ENCODE results near the gene CLCN7. TPM values are rescaled to one million over a fixed set of nuclear protein-coding genes. Genes with fewer than 3 reads are reported as not detected.
A peak's percentile ranks its signal among the peaks of the same experiment; 100 is the strongest.

The CLCN7 gene
- polyA plus RNA-seq, 2 donors = 18.7 to 33.1 TPM

DNA sequence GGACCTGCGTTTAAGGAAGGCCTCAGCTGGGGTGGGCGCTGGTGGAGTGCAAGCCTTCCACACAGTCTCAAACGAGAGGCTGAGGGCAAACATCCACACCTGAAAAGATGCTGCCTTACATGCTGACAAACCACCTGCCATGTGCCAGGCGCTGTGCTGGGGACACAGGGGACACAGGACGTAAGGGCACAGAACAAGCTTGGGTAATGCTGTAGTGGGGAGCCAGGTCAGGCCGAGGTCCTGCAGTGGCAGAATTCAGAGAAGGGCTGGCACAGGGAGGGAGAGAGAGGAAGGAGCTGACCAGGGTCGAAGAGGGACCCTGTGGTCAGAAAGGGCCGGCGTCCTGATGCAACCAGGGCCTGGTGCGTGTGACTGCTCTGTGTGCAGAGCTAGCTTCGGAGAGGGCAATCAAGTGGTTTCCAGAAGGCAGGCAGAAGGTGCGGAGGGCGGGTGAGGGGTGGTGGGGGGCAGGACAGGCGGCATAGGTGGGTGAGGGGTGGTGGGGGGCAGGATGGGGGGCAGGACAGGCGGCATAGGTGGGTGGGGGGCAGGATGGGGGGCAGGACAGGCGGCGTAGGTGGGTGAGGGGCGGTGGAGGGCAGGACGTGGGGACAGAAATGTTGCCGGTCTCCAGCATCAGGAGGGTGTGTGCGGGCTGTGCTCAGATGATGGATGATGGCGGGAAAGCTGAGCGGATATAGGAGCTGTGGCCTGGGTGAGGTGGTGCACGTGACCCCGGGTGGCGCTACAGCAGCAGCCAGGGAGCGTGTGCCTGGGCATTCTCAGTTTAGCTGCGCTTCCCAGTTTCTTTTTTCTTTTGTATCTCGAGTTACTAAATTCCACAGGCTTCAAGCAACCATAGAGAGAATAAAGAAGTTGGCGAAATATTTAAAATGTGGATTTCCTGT, 37.1 kb upstream of the CLCN7 start:
- no peak overlapping the region for H3K4me3 ChIP-seq (ENCODE audit: low read depth in 1 of 2, low read length in 2 of 2)
- H3K9me3 ChIP-seq (ENCODE audit: control insufficient read depth in 2 of 2, insufficient read depth in 1 of 2, low read depth in 1 of 2, low read length in 1 of 2) = peaks cover 0 to 2% of the 10 kb centered on the region in 2 donors

GRCh38 chr16:1510941-1511351, 36.1 kb upstream of the CLCN7 start:
- Histone ChIP-seq H3K4me3 (ENCODE audit: low read depth in 1 of 2, low read length in 2 of 2) (no peak overlapping the region), H3K27me3 (ENCODE audit: control insufficient read depth in 1 of 2, insufficient read depth in 2 of 2, low read length in 2 of 2) (no peaks in the 10 kb centered on the region), H3K4me1 (ENCODE audit: control insufficient read depth in 2 of 2, insufficient read depth in 2 of 2, low read length in 1 of 2) (peaks cover 0 to 6% of the 10 kb centered on the region in 2 donors), H3K27ac (ENCODE audit: low read depth in 2 of 2, low read length in 1 of 2) (no peak overlapping the region), H3K9me3 (ENCODE audit: control insufficient read depth in 2 of 2, insufficient read depth in 1 of 2, low read depth in 1 of 2, low read length in 1 of 2) (peaks cover 0 to 2% of the 10 kb centered on the region in 2 donors), H3K36me3 (ENCODE audit: control insufficient read depth in 2 of 2, insufficient read depth in 2 of 2, low read length in 1 of 2) (peaks cover 0 to 45% of the 10 kb centered on the region in 2 donors)
- 86 to 92% methylated on average over 24 to 26 of the region's 26 CpGs for WGBS, 2 donors

More for the DNA sequence above, 37.1 kb upstream of the CLCN7 start:
- H3K36me3 ChIP-seq (ENCODE audit: control insufficient read depth in 2 of 2, insufficient read depth in 2 of 2, low read length in 1 of 2) = peaks cover 0 to 37% of the 10 kb centered on the region in 2 donors
- WGBS, 2 donors = 79 to 82% methylated on average over 30 of the region's 30 CpGs
- H3K4me1 ChIP-seq (ENCODE audit: control insufficient read depth in 2 of 2, insufficient read depth in 2 of 2, low read length in 1 of 2) = peaks cover 0 to 6% of the 10 kb centered on the region in 2 donors
- H3K27me3 ChIP-seq (ENCODE audit: control insufficient read depth in 1 of 2, insufficient read depth in 2 of 2, low read length in 2 of 2) = no peaks in the 10 kb centered on the region
- no peak overlapping the region for H3K27ac ChIP-seq (ENCODE audit: low read depth in 2 of 2, low read length in 1 of 2)

- 84 to 85% methylated on average over 10 of the region's 10 CpGs for WGBS, 2 donors
- Histone ChIP-seq H3K9me3 (ENCODE audit: control insufficient read depth in 2 of 2, insufficient read depth in 1 of 2, low read depth in 1 of 2, low read length in 1 of 2) (peaks cover 0 to 2% of the 10 kb centered on the region in 2 donors), H3K27me3 (ENCODE audit: control insufficient read depth in 1 of 2, insufficient read depth in 2 of 2, low read length in 2 of 2) (no peaks in the 10 kb centered on the region), H3K4me1 (ENCODE audit: control insufficient read depth in 2 of 2, insufficient read depth in 2 of 2, low read length in 1 of 2) (peaks cover 0 to 6% of the 10 kb centered on the region in 2 donors), H3K27ac (ENCODE audit: low read depth in 2 of 2, low read length in 1 of 2) (peak overlapping the region in 1 of 2 donors; percentile 51), H3K36me3 (ENCODE audit: control insufficient read depth in 2 of 2, insufficient read depth in 2 of 2, low read length in 1 of 2) (peaks cover 0 to 50% of the 10 kb centered on the region in 2 donors), H3K4me3 (ENCODE audit: low read depth in 1 of 2, low read length in 2 of 2) (no peak overlapping the region)
Observed at GRCh38 chr16:1510272-1510671, 35.4 kb upstream of the CLCN7 start.

- Histone ChIP-seq H3K27ac (ENCODE audit: low read depth in 2 of 2, low read length in 1 of 2) (peak overlapping the region in 1 of 2 donors; percentile 51), H3K4me1 (ENCODE audit: control insufficient read depth in 2 of 2, insufficient read depth in 2 of 2, low read length in 1 of 2) (peaks cover 0 to 6% of the 10 kb centered on the region in 2 donors), H3K27me3 (ENCODE audit: control insufficient read depth in 1 of 2, insufficient read depth in 2 of 2, low read length in 2 of 2) (no peaks in the 10 kb centered on the region), H3K36me3 (ENCODE audit: control insufficient read depth in 2 of 2, insufficient read depth in 2 of 2, low read length in 1 of 2) (peaks cover 0 to 50% of the 10 kb centered on the region in 2 donors), H3K4me3 (ENCODE audit: low read depth in 1 of 2, low read length in 2 of 2) (no peak overlapping the region), H3K9me3 (ENCODE audit: control insufficient read depth in 2 of 2, insufficient read depth in 1 of 2, low read depth in 1 of 2, low read length in 1 of 2) (peaks cover 0 to 2% of the 10 kb centered on the region in 2 donors)
- 81 to 86% methylated on average over 43 to 44 of the region's 44 CpGs for WGBS, 2 donors
Observed at GRCh38 chr16:1509307-1510221, 34.7 kb upstream of the CLCN7 start.

DNA sequence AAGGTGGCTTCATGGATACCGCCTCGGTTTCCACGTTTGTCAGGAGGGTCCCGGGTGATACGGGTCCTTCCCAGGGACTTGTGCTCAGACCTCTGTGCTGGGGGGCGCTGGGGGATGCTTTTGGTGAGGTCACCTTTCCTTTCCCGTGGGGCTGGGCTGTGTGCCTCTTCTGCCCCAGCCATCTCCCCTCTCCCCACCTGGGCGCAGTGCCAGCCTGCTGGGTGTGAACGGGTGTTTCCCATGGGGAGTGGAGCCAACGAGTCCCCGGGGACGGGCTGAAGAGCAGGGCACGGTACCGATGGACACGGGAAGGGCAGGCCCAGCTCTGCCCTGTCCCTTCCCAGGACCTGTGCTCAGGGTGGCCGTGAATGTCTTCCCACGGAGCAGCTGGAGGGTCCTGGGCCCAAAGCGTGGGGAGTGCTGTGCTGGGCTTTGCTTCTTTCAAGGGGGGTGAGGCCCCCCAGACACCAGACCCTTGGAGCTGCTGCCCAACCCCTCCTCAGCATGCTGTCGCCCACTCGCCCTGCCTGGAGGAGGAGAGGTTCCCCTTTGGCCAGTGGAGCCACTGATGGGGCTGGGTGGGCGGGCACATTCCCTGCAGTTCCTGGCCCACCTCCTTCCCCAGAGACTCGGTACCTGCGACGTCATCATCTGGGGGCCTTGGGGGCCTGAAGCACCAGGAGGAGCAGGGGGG, 33.8 kb upstream of the CLCN7 start:
- H3K36me3 ChIP-seq (ENCODE audit: control insufficient read depth in 2 of 2, insufficient read depth in 2 of 2, low read length in 1 of 2) = peaks cover 0 to 52% of the 10 kb centered on the region in 2 donors
- no peaks in the 10 kb centered on the region for H3K9me3 ChIP-seq (ENCODE audit: control insufficient read depth in 2 of 2, insufficient read depth in 1 of 2, low read depth in 1 of 2, low read length in 1 of 2)
- H3K4me1 ChIP-seq (ENCODE audit: control insufficient read depth in 2 of 2, insufficient read depth in 2 of 2, low read length in 1 of 2) = peaks cover 0 to 6% of the 10 kb centered on the region in 2 donors
- no peaks in the 10 kb centered on the region for H3K27me3 ChIP-seq (ENCODE audit: control insufficient read depth in 1 of 2, insufficient read depth in 2 of 2, low read length in 2 of 2)
- no peak overlapping the region for H3K27ac ChIP-seq (ENCODE audit: low read depth in 2 of 2, low read length in 1 of 2)
- 74 to 76% methylated on average over 22 to 24 of the region's 24 CpGs for WGBS, 2 donors
- no peak overlapping the region for H3K4me3 ChIP-seq (ENCODE audit: low read depth in 1 of 2, low read length in 2 of 2)

GRCh38 chr16:1506494-1507213, 31.8 kb upstream of the CLCN7 start:
- H3K36me3 ChIP-seq (ENCODE audit: control insufficient read depth in 2 of 2, insufficient read depth in 2 of 2, low read length in 1 of 2) = peaks cover 0 to 65% of the 10 kb centered on the region in 2 donors
- no peak overlapping the region for H3K27ac ChIP-seq (ENCODE audit: low read depth in 2 of 2, low read length in 1 of 2)
- no peaks in the 10 kb centered on the region for H3K9me3 ChIP-seq (ENCODE audit: control insufficient read depth in 2 of 2, insufficient read depth in 1 of 2, low read depth in 1 of 2, low read length in 1 of 2)
- no peaks in the 10 kb centered on the region for H3K27me3 ChIP-seq (ENCODE audit: control insufficient read depth in 1 of 2, insufficient read depth in 2 of 2, low read length in 2 of 2)
- WGBS, 2 donors = 89 to 90% methylated on average over 37 of the region's 37 CpGs
- peaks cover 0 to 6% of the 10 kb centered on the region in 2 donors for H3K4me1 ChIP-seq (ENCODE audit: control insufficient read depth in 2 of 2, insufficient read depth in 2 of 2, low read length in 1 of 2)
- H3K4me3 ChIP-seq (ENCODE audit: low read depth in 1 of 2, low read length in 2 of 2) = no peak overlapping the region

GRCh38 chr16:1505912-1506311, 31.1 kb upstream of the CLCN7 start:
- Histone ChIP-seq H3K27me3 (ENCODE audit: control insufficient read depth in 1 of 2, insufficient read depth in 2 of 2, low read length in 2 of 2) (no peaks in the 10 kb centered on the region), H3K9me3 (ENCODE audit: control insufficient read depth in 2 of 2, insufficient read depth in 1 of 2, low read depth in 1 of 2, low read length in 1 of 2) (no peaks in the 10 kb centered on the region), H3K36me3 (ENCODE audit: control insufficient read depth in 2 of 2, insufficient read depth in 2 of 2, low read length in 1 of 2) (peaks cover 0 to 62% of the 10 kb centered on the region in 2 donors), H3K4me1 (ENCODE audit: control insufficient read depth in 2 of 2, insufficient read depth in 2 of 2, low read length in 1 of 2) (peaks cover 0 to 2% of the 10 kb centered on the region in 2 donors), H3K27ac (ENCODE audit: low read depth in 2 of 2, low read length in 1 of 2) (no peak overlapping the region), H3K4me3 (ENCODE audit: low read depth in 1 of 2, low read length in 2 of 2) (no peak overlapping the region)
- WGBS, 2 donors = 93 to 96% methylated on average over 20 to 22 of the region's 22 CpGs

GRCh38 chr16:1505073-1505844, 30.4 kb upstream of the CLCN7 start:
- peaks cover 0 to 61% of the 10 kb centered on the region in 2 donors for H3K36me3 ChIP-seq (ENCODE audit: control insufficient read depth in 2 of 2, insufficient read depth in 2 of 2, low read length in 1 of 2)
- H3K27me3 ChIP-seq (ENCODE audit: control insufficient read depth in 1 of 2, insufficient read depth in 2 of 2, low read length in 2 of 2) = no peaks in the 10 kb centered on the region
- no peaks in the 10 kb centered on the region for H3K4me1 ChIP-seq (ENCODE audit: control insufficient read depth in 2 of 2, insufficient read depth in 2 of 2, low read length in 1 of 2)
- 90% methylated on average over 37 of the region's 37 CpGs for WGBS, 2 donors
- H3K4me3 ChIP-seq (ENCODE audit: low read depth in 1 of 2, low read length in 2 of 2) = no peak overlapping the region
- no peak overlapping the region for H3K27ac ChIP-seq (ENCODE audit: low read depth in 2 of 2, low read length in 1 of 2)
- no peaks in the 10 kb centered on the region for H3K9me3 ChIP-seq (ENCODE audit: control insufficient read depth in 2 of 2, insufficient read depth in 1 of 2, low read depth in 1 of 2, low read length in 1 of 2)
